OCI-LY7 (cell line): ENCODE measurements around the gene SMIM11. TPM values are rescaled to one million over a fixed set of nuclear protein-coding genes. Genes with fewer than 3 reads are reported as not detected.

Experiments
- BruUV-seq: library from RNA; stranded (reverse); fragments of 400-500 nt; replicated peaks from 2 replicates; lab custom pipeline; 2021; lab: Mats Ljungman, UMichigan
- CTCF ChIA-PET: fragments of 300-600 bp; sonication (Branson Sonifier 250); formaldehyde crosslinking; loops from one replicate; lab custom pipeline; 2022; ENCODE audit warnings: antibody characterized with exemption; ENCODE audit not compliant: unreplicated experiment; lab: Charles Lee
- POLR2A ChIA-PET: fragments of 300-600 bp; sonication (Branson Sonifier 250); formaldehyde crosslinking; loops from one replicate; lab custom pipeline; 2022; ENCODE audit warnings: antibody characterized with exemption; lab: Charles Lee
- DNase-seq: peaks from one replicate; pipeline ENCODE4 v3.0.0-alpha.2; 2015; ENCODE audit warnings: low spot score
- H2AFZ ChIP-seq: fragments of 200-600 bp; sonication (generic), shearing (Covaris generic); 2 replicates; pipeline ENCODE4 v1.6.1; 2014; ENCODE audit warnings: mild to moderate bottlenecking, antibody characterized with exemption, low read length, moderate library complexity
- H3K27ac ChIP-seq: fragments of 200-600 bp; sonication (generic); 2 replicates; pipeline ENCODE4 v1.5.1; 2014; ENCODE audit warnings: mixed run types, low read depth, mild to moderate bottlenecking, moderate library complexity, low read length, inconsistent platforms; ENCODE audit not compliant: poor library complexity, severe bottlenecking
- H3K36me3 ChIP-seq: fragments of 200-600 bp; sonication (generic); 2 replicates; pipeline ENCODE4 v1.6.1; 2014; ENCODE audit warnings: mild to moderate bottlenecking, antibody characterized with exemption, low read length, moderate library complexity, mixed read lengths; ENCODE audit not compliant: insufficient read depth
- H3K4me1 ChIP-seq: fragments of 200-600 bp; sonication (generic); 2 replicates; pipeline ENCODE4 v1.5.1; 2014; ENCODE audit warnings: mild to moderate bottlenecking, low read length; ENCODE audit not compliant: insufficient read depth, poor library complexity, severe bottlenecking
- H3K4me2 ChIP-seq: fragments of 200-600 bp; sonication (generic); 2 replicates; pipeline ENCODE4 v1.6.1; 2014; ENCODE audit warnings: mild to moderate bottlenecking, low read length
- H3K4me3 ChIP-seq: fragments of 200-600 bp; sonication (generic); 2 replicates; pipeline ENCODE4 v1.5.1; 2014; ENCODE audit warnings: mild to moderate bottlenecking, low read depth, low read length; ENCODE audit not compliant: poor library complexity, severe bottlenecking
- H3K79me2 ChIP-seq: fragments of 200-600 bp; sonication (generic); 2 replicates; pipeline ENCODE4 v1.6.1; 2016; ENCODE audit warnings: low read depth, mild to moderate bottlenecking, low read length, moderate library complexity, mixed read lengths; ENCODE audit not compliant: insufficient read depth
- H3K9me2 ChIP-seq: fragments of 200-600 bp; sonication (generic); 2 replicates; pipeline ENCODE4 v1.6.1; 2016; ENCODE audit warnings: mild to moderate bottlenecking, low read length, mixed read lengths; ENCODE audit not compliant: insufficient read depth
- H3K9me3 ChIP-seq: fragments of 200-600 bp; sonication (generic); 2 replicates; pipeline ENCODE4 v1.6.1; 2014; ENCODE audit warnings: mild to moderate bottlenecking, mixed run types, low read length, mixed read lengths
- H4K20me1 ChIP-seq: fragments of 200-600 bp; sonication (generic); 2 replicates; pipeline ENCODE4 v1.6.1; 2014; ENCODE audit warnings: mild to moderate bottlenecking, antibody characterized with exemption, low read length, moderate library complexity, mixed read lengths; ENCODE audit not compliant: insufficient read depth
- CTCF ChIP-seq: fragments of 200-600 bp; sonication (generic); conservative IDR thresholded peaks from 2 replicates; pipeline ENCODE4 v1.5.1; 2014; ENCODE audit warnings: mild to moderate bottlenecking, antibody characterized with exemption, low read length, moderate library complexity, mixed read lengths
- EZH2phosphoT487 ChIP-seq: fragments of 200-600 bp; sonication (generic); IDR thresholded peaks from 2 replicates; pipeline ENCODE4 v1.6.1; 2018; ENCODE audit warnings: low read depth, borderline replicate concordance, mild to moderate bottlenecking, mixed run types, antibody characterized with exemption, low read length, moderate library complexity, mixed read lengths
- intact Hi-C: fragments of 100-400 bp; cut with micrococcal nuclease; formaldehyde crosslinking; loops from one replicate; pipeline ENCODE4 v1.10.0; 2022; ENCODE audit not compliant: unreplicated experiment
- total RNA-seq, 2 experiments: library from RNA; depleted of rRNA in 1 of 2; stranded (reverse); fragments of >200 nt in 1 of 2; shearing (Covaris generic) in 1 of 2; gene quantifications; 2 replicates each; pipeline ENCODE4 v1.2.3, GENCODE V29; 2014 to 2022

Gene SMIM11
- total RNA-seq, 2 experiments from 2014 or later: 3.8 to 6.1 TPM

GRCh38 chr21:34332347-34332746 is 43.0 kb upstream of the SMIM11 start:
- Histone ChIP-seq H2AFZ (no peak overlapping the region), H3K4me1 (no peaks in the 10 kb centered on the region), H3K27ac (no peak overlapping the region), H4K20me1 (no peaks in the 10 kb centered on the region), H3K4me2 (no peak overlapping the region), H3K9me2 (no peaks in the 10 kb centered on the region), H3K9me3 (no peaks in the 10 kb centered on the region), H3K4me3 (no peak overlapping the region), H3K36me3 (no peaks in the 10 kb centered on the region), H3K79me2 (no peaks in the 10 kb centered on the region)
- TF ChIP-seq CTCF (no peak), EZH2phosphoT487 (no peak)
- no peak for DNase-seq
- CTCF ChIA-PET: no interaction called here
- intact Hi-C loops: no loop called here
- POLR2A ChIA-PET: interaction anchor here (0.8 kb wide), 1 partner anchor 32 kb away, joined by 3 read pairs; no protein-coding TSS in a partner anchor
- BruUV-seq: no TSS peak

GRCh38 chr21:34333121-34333739 is 42.1 kb upstream of the SMIM11 start:
- no peak overlapping the region for H2AFZ ChIP-seq
- TF ChIP-seq CTCF: no peak
- no peak for TF ChIP-seq EZH2phosphoT487
- no peaks in the 10 kb centered on the region for H3K79me2 ChIP-seq
- H3K9me3 ChIP-seq: no peaks in the 10 kb centered on the region
- ChIA-PET POLR2A (interaction anchor here (0.6 to 0.8 kb wide), 4 partner anchors 26 to 872 kb away, joined by 3 to 4 read pairs (median 4); no protein-coding TSS in a partner anchor), CTCF (interaction anchor here (0.7 kb wide), 1 partner anchor 409 kb away, joined by 3 read pairs; no protein-coding TSS in a partner anchor)
- H3K4me2 ChIP-seq: no peak overlapping the region
- no peak overlapping the region for H3K4me3 ChIP-seq
- no peak for DNase-seq
- no peak overlapping the region for H3K27ac ChIP-seq
- intact Hi-C loops: no loop called here
- no TSS peak for BruUV-seq
- H3K9me2 ChIP-seq: no peaks in the 10 kb centered on the region
- H3K36me3 ChIP-seq: no peaks in the 10 kb centered on the region
- no peaks in the 10 kb centered on the region for H4K20me1 ChIP-seq
- no peaks in the 10 kb centered on the region for H3K4me1 ChIP-seq

GRCh38 chr21:34335316-34335715 is 40.0 kb upstream of the SMIM11 start:
- H2AFZ ChIP-seq: no peak overlapping the region
- H3K4me3 ChIP-seq: no peak overlapping the region
- no peaks in the 10 kb centered on the region for H3K9me2 ChIP-seq
- no peaks in the 10 kb centered on the region for H3K36me3 ChIP-seq
- intact Hi-C loops: no loop called here
- no TSS peak for BruUV-seq
- H3K9me3 ChIP-seq: no peaks in the 10 kb centered on the region
- no peak overlapping the region for H3K27ac ChIP-seq
- ChIA-PET POLR2A (no interaction called here), CTCF (no interaction called here)
- no peak for DNase-seq
- H3K4me1 ChIP-seq: no peaks in the 10 kb centered on the region
- H3K4me2 ChIP-seq: no peak overlapping the region
- H3K79me2 ChIP-seq: no peaks in the 10 kb centered on the region
- no peaks in the 10 kb centered on the region for H4K20me1 ChIP-seq
- no peak for TF ChIP-seq EZH2phosphoT487
- no peak for TF ChIP-seq CTCF
